Erythroblast (primary cell): ENCODE data around the gene RBM15.

Experiments used
- DNase-seq, 2 experiments: peaks; one replicate each; lab custom pipeline; 2025; lab: John Stamatoyannopoulos, UW
- GATA1 ChIP-seq: IDR thresholded peaks from 2 replicates; pipeline ENCODE4 v1.6.1; 2011; ENCODE audit warnings: low read depth, mild to moderate bottlenecking, control low read depth, low read length, moderate library complexity
- POLR2A ChIP-seq: IDR thresholded peaks from 2 replicates; pipeline ENCODE4 v1.6.1; 2011; ENCODE audit warnings: mild to moderate bottlenecking, low read length

Gene RBM15

GRCh38 chr1:110348050-110348449, 8.9 kb downstream of the RBM15 start:
- TF ChIP-seq POLR2A (no peak), GATA1 (no peak)
- peak in 1 of 2 experiments; percentile 7 for DNase-seq

GRCh38 chr1:110348771-110349170, 9.6 kb downstream of the RBM15 start:
- no peak for DNase-seq

GRCh38 chr1:110350360-110350759, 11.2 kb downstream of the RBM15 start:
- no peak for DNase-seq
- TF ChIP-seq POLR2A = no peak
- no peak for TF ChIP-seq GATA1

More at GRCh38 chr1:110348771-110349170, 9.6 kb downstream of the RBM15 start:
- TF ChIP-seq POLR2A = no peak
- TF ChIP-seq GATA1 = no peak

- DNase-seq = no peak
- TF ChIP-seq GATA1 = no peak
- TF ChIP-seq POLR2A = no peak
Measured at GRCh38 chr1:110355321-110355720, 16.1 kb downstream of the RBM15 start.

GRCh38 chr1:110356379-110356778, 17.2 kb downstream of the RBM15 start:
- TF ChIP-seq GATA1 (no peak), POLR2A (no peak)
- DNase-seq = no peak

GRCh38 chr1:110360431-110360830, 21.3 kb downstream of the RBM15 start:
- no peak for DNase-seq
- TF ChIP-seq GATA1 = no peak
- TF ChIP-seq POLR2A = no peak

- DNase-seq = no peak
Measured at GRCh38 chr1:110361856-110362255, 22.7 kb downstream of the RBM15 start.

GRCh38 chr1:110364221-110364620, 25.0 kb downstream of the RBM15 start:
- peak; percentile 4 to 67 for DNase-seq
- no peak for TF ChIP-seq POLR2A
- TF ChIP-seq GATA1 = no peak

More at GRCh38 chr1:110361856-110362255, 22.7 kb downstream of the RBM15 start:
- no peak for TF ChIP-seq POLR2A
- no peak for TF ChIP-seq GATA1

- DNase-seq = peak in 1 of 2 experiments; percentile 53
- TF ChIP-seq POLR2A = no peak
- TF ChIP-seq GATA1 = no peak
Measured at GRCh38 chr1:110370827-110371226, 31.6 kb downstream of the RBM15 start.

GRCh38 chr1:110375490-110375889, 36.3 kb downstream of the RBM15 start:
- no peak for DNase-seq
- no peak for TF ChIP-seq GATA1
- TF ChIP-seq POLR2A = no peak

GRCh38 chr1:110380672-110381283, 41.6 kb downstream of the RBM15 start:
- TF ChIP-seq GATA1 = no peak
- TF ChIP-seq POLR2A = no peak
- no peak for DNase-seq

GRCh38 chr1:110383251-110383990, 44.2 kb downstream of the RBM15 start:
- TF ChIP-seq GATA1 (no peak), POLR2A (no peak)
- peak; percentile 40 to 44 for DNase-seq

- TF ChIP-seq POLR2A (no peak), GATA1 (no peak)
- DNase-seq = no peak
Measured at GRCh38 chr1:110384581-110385321, 45.6 kb downstream of the RBM15 start.

GRCh38 chr1:110385369-110385768, 46.2 kb downstream of the RBM15 start:
- TF ChIP-seq POLR2A (no peak), GATA1 (no peak)
- no peak for DNase-seq
